NCI-H1436 (cell line): ENCODE measurements around the gene RGS9.
A peak's percentile ranks its signal among the peaks of the same experiment; 100 is the strongest.
"Not testable (repeated sequence)": the region's sequence is repeated elsewhere in the genome, so short reads cannot be mapped to it uniquely, and the experiment has no call there.

Experiments used
- DNase-seq: peaks from one replicate; lab custom pipeline; 2025; lab: John Stamatoyannopoulos, UW

RGS9 gene

DNA sequence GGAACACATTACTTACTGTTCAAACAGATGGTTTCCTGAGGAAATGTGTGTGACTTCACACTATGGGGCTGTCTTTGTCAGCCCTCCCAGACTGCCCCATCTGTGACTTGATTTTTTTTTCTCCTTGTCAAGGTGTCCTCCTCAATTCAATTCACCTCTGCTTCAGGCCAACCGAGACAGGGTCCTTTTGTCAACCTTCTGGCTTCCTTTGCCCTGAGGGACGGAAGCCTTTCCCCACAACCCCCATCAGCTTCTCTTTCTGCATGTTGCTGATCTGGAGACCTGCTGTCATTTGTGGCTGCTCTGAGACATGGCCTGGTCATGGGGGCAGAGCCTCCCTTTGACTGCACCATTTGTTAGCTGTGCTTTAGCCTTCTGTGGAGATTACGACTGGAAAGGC, 21.3 kb upstream of the RGS9 start:
- no peak for DNase-seq

DNA sequence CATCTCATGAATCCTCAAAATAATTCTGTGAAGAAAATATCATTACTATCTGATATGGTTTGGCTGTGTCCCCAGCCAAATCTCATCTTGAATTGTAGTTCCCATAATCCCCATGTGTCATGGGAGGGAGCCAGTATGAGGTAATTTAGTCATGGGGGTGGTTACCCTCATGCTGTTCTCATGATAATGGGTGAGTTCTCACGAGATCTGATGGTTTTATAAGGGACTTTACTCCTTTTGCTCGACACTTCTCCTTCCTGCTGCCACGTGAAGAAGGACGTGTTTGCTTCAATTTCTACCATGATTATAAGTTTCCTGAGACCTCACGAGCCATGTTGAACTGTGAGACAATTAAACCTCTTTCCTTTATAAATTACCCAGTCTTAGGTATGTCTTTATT, 20.7 kb upstream of the RGS9 start:
- not testable (repeated sequence) for DNase-seq

DNA sequence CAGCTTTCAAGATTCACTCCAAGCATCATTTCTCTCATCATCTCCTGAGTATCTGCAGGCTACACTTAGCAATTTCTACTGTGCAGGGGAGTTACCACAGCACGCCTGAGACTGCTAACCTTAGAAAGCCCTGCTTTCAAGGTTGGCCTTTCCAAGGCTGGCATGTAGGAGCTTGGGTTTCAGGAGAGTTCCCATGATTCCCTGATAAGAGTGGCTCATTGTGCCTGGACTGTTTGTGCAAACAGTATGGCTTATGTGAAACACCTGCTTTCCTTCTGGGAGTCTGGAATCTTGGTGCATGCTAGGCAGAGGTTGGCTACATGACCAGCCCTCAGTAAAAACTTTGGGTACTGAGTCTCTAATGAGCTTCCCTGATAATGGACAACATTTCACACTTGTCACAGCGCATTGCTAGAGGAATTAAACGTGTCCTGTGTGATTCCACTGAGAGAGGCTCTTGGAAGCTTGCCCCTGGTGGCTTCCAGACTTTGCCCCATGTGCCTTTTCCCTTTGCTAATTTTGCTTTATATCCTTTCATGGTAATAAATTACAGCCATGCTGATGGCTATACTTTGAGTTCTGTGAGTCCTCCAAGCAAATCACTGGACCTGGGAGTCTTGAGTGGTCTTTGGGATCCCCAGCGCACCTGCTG, 19.7 kb upstream of the RGS9 start:
- no peak for DNase-seq

DNA sequence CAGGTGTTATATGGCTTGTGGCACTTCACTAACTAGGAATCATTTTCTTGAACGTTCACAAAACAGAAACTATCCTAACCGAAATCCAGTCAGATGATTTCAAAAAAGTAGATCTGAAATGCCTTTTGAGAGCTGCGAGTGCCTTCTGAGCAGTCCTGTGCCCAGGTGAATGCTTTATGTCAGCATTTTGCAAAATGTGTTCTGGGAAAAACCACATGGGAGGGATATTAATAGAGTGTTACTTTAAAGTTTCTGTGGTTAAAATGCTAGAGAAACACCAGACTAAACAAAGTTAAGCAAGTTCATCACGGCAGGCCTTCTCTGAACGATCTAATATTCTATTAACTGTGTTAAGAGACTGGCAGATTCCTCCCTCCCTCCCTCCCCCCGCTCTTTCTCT, 15.8 kb upstream of the RGS9 start:
- DNase-seq, result no peak

DNA sequence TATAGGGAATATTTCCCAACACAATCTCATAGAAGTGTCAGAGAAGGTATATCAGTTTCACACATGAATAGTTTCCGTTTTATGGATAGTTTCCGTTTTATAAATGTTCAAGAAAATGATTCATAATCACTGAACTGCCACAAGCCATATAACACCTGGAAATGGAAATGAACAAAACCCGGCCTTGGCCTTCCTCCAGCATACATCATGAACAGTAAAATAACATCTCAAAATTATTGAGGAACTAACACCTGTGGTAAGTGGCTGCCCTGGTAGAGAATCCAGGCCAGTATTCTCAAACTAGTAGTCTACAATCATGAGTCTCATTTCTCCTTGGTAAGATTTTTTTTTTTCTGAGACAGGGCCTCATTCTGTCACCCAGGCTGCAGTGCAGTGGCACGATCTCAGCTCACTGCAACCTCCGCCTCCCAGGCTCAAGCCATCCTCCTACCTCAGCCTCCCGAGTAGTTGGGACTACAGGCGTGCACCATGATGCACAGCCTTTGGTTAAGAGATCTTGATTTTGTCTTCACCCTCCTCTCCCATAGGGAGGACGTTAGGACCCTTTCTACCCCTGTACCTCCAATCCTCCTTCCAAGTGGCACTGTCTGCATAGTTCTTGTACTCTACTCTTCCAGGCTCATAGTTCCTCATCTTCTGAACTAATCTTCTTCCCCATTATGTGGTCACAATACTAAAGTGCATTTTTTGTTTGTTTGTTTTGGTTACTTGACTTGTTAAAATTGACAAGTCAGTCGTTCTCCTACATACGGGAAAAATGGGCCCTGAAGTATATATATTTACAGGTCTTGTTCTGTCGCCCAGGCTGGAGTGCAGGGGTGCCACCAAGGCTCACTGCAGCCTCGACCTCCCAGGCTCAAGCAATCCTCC, 15.0 kb upstream of the RGS9 start:
- DNase-seq, result no peak

DNA sequence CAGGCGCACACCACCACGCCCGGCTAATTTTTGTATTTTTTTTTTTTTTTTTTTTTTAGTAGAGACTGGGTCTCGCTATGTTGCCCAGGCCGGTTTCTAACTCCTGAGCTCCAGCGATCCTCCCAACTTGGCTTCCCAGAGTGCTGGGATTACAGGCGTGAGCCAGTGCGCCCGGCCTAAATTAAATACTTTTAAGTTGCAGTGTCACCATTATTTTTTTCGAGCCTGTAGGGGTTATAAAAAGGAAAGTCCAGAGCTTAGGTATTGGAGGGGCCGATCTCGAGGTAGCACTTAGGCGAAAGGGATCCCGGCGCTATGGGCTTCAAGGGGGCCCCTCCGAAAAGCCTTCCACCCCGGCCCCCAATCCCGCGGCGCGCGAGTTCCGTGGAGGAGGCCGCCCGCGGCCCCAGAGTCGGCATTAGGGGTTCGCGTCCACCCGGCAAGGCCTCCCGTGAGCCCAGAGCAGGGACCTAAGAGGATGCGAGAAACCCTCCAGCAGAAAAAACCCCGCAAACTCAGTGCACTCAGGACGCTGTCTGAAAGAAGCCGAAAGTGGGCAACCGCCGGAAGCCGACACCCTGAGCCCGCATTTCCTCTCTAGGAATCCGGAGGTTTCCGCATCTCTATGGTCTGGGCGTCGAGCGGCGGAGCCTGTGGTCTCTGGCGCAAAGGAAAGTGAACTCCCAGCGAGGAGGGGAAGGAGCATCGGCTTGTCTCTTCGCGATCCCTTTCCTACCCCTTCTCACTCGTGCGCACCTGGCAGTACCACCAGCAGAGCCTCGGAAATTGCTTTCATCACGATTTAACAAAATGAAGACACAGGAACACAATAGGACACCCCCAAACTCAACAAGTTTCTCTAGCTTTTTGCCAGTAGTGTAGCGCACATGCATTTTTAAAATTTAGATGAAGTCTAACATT, 14.1 kb upstream of the RGS9 start:
- DNase-seq, result peak; percentile 91

DNA sequence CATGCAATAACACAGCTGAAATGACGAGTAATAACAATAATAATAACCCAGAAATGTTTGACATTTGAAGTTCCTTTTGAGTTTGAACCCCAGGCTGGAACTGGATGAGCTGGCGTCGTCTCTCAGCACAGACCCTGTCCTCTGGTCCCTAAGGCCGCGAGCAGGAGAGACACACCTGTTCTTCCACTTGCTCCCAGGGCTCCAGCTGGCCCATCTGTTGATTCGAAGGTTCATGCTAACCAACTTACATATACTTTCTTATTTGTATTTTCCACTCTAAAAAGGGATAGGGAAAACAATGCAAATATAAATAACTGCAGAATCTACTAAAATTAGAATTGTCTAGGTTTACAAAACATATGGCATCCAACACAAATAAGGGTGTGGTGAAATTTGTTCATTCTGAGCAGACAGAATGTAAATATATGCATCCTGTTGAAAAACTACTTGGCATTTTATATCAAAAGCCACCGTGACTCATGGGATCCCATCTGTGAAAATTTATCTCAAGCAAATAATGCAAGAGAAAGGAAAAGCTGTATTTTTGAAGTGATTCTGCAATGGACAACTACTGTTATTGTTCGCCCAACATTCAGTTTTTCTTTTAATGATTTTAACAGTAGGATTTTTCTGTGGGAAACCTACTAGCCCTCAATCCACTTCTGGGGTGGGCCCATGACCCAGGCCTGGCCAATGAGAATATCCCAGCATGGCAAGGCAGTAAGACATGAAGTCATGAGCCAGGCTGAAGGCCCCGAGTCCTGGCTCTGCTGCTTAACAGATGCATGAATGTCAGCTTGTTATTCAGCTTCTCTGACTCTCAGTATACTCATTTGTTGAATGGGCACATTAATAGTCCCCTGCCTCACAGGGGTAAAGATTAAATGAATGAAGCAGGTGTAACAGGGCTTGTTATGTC, 13.2 kb upstream of the RGS9 start:
- DNase-seq, result no peak

DNA sequence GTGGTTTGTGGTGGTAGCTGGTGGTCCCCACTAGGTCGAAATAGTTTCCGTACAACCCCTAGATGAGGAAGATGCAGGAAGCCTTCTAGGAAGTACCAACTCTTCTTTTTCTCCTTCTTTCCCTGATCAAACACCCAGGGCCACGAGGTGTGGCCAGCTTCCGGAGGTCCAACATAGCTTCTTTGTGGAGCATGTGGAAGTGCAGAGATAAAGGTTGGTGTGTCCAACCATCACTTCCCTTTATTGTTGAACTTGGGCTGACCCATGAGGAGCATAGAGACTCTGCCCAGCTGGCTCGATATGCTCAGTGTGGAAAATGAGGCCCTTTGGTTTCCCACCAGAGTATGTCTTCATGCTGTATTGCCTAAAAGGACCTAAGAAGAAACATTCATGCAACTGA, 6.3 kb upstream of the RGS9 start:
- no peak for DNase-seq

DNA sequence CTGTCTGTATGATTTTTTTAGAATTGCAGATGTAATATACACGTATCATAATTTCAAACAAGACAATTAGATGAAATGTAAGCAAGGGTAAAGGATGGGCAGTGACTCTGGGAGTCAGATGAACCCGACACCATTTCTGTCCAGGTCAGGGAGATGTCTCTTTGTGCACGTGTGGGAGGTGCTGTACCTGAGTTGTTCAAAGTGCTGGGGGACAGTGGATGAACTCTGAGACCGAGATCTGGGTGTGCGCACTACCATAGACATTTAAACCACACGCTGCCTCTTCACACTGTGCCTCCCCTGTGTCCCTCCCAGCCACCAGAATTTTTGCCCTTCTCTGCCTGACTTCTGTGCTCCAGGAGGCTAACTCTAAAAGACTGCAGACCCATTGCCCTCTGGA, 5.9 kb upstream of the RGS9 start:
- no peak for DNase-seq

DNA sequence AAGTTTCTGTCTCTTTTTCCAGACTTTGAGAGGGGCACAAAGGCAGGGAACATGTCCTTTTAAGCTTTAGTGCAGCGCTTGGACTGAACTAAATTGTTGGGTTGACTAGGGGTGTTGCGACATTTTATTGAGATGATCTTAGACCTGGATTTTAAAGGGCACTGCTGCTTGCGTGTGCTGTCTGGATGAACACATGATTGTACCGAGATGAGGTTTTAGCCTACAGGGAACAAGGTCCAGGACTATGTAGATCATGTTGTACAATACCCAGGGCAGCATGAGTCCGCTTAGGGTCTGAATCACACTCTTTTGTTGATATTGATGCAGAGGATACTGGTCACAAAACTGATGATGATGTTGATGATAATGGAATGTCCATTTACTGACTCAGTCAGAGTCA, 5.2 kb upstream of the RGS9 start:
- no peak for DNase-seq

DNA sequence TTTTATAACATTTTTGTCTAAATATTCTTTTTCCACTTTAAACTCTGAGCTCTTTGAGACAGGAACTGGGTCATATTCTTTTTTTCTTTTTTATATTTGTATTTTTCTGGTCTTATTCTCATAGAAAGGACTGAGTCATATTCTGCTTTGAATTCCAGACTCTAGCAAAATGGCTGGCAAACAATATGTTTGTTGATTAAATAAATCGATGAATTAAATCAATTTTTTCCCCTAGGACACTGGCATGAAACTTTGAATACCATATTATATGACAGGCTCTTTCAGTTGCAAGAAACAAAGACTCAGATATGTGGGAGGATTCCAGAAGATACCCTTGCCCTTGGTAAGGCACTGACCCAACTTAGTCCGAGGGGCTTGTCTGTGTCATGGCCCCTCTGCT, 3.1 kb upstream of the RGS9 start:
- DNase-seq, result no peak

DNA sequence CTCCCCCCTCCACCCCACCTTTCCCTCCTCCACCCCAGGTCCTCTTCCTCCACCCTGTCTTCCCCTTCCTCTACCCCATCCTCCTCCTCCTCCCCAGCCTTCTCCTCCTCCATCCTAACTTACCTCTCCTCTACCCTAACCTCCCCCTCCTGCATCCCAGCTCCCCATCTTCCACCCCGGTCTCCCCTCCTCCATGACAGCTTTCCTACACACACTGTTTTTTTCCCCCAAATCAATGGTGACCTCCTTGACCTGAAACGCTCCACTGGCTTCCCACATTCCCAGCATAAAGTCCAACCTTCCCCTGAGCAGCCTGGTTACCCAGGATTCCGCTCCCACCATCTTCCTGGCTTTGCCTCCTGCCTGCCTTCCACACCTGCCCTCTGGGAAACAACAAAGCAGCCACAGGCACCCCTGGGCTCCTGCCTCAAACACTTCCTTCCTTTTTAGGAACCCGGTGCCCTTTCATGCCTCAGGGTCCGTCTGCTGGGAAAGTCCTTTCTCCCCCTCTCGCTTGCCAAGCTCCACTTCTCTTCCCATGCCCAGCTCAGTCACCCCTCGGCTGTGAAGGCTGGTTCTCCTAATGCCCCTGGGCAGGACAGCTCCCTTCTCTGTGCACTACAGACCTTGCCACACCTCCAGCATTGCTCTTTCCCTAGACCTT, 2.1 kb downstream of the RGS9 start:
- no peak for DNase-seq

DNA sequence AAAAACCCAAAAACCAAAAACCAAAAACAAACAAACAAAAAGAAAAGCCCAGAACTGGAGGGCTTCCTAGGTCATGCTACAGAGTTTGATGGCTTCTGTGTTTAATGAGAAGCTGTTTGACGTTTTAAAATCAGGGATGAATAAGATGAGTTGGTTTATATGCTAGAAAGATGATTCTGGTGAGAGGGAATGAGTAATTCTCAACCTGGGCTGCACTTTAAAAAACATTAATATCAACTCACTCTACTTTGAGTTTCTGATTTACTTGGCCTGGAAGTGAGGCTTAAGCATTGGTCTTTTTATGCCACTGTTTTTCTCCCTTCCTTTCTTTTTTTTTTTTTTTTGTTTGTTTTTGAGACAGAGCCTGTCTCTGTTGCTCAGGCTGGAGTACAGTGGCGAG, 5.1 kb downstream of the RGS9 start:
- DNase-seq, result no peak

DNA sequence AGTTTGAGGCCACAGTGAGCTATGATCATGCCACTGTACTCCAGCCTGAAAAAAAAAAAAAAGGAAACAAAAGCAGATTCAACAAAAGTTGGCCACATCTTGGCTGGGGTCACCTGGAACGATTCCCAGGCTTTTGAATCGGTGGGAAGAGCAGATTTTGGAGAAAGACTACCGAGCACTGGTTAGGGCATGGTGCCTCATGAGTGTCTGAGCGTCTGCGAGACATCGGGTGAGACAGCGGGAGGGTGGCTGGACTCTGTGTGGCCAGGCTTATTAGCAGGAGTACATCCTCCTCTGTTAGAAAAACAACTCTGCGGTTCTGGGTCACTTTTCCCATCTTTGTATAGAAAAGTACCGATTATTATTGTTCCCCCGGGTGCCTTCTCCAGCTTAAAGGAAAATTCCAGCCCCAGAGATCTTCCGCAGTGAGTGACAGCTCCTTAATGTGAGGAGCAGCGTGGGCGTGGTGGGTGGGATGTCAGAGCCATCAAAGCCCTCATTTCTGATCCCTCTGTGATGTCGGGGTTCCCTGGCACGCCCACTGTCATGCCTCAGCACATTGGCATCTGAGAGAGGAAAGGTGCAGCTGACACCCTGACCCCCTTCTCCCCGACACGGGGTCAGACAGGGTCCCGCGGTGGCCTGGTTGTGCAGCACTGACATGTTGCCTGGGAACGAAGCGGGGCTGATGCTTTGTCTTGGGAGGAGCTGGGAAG, 6.9 kb downstream of the RGS9 start:
- DNase-seq, result no peak

DNA sequence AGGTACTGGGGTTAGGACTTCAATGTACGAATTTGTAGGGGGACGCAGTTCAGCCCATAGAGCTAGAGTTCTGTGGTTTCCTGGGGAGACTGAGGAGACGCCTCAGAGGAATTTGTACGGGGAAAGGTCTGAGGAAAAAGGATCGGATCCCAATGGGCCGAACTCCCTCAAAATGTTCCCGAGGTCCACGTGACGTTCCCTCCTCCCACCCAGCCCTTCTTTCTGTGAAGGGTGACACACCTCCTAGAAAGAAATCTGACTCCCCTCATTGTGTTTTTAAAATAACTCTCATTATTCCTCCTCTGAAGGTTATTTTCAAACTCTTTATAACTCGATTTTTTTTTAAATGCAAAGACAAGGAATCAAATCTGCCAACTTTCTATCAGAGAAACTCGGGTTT, 8.6 kb downstream of the RGS9 start:
- DNase-seq, result no peak

DNA sequence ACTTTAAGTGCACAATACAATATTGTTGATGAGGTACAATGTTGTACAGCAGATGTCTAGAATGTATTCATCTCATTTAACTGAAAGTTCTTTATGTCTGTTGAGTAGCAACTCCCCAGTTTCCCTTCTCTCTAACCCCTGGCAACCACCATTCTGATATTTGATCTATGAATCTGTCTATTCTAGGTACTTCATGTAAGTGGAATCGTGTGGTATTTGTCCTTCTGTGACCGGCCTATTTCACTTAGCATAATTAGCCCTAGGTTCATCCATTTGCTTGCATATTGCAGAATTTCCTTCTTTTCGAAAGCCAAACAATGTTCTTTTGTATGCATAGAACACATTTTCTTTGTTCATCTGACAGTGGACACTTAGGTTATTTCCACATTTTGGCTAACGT, 10.8 kb downstream of the RGS9 start:
- DNase-seq, result no peak

DNA sequence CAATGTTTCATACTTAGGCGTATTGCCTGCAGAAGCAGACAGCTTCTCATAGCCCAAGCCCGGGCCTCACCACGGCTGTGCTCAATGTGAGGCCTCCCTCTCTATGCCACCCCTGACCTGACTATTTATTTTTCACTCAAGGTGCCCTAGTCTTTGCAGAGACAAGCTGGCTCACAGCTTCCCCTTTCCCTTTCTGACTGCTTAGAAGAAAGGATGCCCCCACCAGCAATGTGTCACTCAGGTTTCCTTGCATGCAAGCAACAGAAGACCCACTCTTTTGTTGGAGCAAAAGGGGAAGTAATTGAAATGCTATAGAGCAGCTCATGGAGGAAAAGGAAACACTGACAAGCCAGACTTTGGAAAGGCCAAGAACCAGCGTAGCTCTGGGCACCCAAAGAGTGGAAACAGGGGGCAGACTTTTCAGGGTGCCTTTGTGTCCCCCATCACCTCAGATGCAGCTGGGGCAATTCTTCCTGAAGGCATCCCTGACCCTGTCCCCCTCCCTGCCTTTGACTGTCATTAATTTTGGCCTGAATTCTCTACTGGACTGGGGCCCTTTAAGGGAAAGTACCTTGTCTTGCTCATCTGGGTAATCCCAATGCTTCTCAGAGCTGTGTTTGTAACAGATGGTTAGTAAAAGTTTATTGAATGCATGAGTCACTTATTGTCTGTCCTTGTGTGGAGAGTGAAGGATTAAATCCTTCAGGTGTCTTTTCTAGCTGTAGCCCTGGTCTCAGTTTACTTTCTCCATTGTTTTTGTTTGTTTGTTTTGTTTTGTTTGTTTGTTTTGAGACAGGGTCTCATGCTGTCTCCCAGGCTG, 17.8 kb downstream of the RGS9 start:
- no peak for DNase-seq

DNA sequence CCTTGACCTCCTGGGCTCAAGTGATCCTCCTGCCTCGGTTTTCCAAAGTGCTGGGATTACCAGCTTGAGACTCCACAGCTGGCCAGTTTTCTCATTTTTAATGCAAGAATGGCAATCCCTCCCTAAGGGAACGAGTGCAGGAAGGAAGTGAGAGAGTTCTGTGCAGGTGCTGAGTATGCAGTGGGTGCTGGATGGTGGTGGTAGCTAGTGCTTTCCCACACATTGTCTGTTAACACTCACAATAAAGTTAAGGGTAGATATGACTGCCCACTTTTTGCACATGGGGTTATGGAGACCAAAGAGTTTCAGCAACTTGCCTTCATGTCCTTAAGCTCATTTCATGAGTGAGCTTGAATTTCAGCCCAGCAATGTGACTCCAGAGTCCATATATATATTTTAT, 18.5 kb downstream of the RGS9 start:
- DNase-seq, result no peak

DNA sequence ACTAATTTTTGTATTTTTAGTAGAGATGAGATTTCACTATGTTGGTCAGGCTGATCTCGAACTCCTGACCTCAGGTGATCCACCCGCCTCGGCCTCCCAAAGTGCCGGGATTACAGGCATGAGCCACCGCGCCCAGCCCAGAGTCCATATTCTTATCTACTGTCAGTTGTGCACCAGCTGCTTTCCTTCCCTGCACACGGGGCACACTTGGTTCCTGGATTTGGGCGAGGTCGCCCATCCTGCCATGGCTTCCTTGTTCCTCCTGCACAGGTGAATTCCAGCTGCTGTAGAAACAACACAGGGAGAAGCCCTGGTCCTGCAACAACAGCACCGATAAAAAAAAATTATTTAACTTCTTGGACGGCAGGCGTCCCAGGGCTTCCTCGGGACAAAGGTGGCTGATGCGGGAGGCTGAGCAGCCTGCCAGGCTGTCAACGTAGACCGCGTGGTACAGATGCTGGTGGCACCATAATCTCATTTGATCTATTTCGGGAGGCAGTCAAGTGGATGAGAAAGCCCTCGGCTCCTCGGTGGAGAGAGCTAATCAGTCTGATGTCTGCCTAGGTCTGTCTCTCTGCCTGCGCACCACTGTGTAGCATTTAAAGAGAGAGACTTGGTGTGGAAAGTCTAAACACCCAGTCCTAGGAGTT, 19.1 kb downstream of the RGS9 start:
- DNase-seq, result no peak
